Osteocyte (in vitro differentiated cells): ENCODE data around the gene USP31. TPM values are rescaled to one million over a fixed set of nuclear protein-coding genes. Genes with fewer than 3 reads are reported as not detected.

Source experiments
- DNase-seq: peaks from one replicate; pipeline ENCODE4 v3.0.0; 2021; ENCODE audit warnings: mixed read lengths; ENCODE audit not compliant: unreplicated experiment; ENCODE audit errors: extremely low spot score
- H3K27ac Mint-ChIP-seq: one replicate; pipeline ENCODE4 v1.8.0; 2021; ENCODE audit warnings: mild to moderate bottlenecking, mixed read lengths; ENCODE audit not compliant: unreplicated experiment
- H3K27me3 Mint-ChIP-seq: one replicate; pipeline ENCODE4 v1.8.0; 2021; ENCODE audit warnings: mixed read lengths; ENCODE audit not compliant: unreplicated experiment
- H3K36me3 Mint-ChIP-seq: one replicate; pipeline ENCODE4 v1.8.0; 2021; ENCODE audit warnings: mixed read lengths; ENCODE audit not compliant: unreplicated experiment
- H3K4me1 Mint-ChIP-seq: one replicate; pipeline ENCODE4 v1.8.0; 2021; ENCODE audit warnings: mixed read lengths; ENCODE audit not compliant: unreplicated experiment
- H3K4me3 Mint-ChIP-seq: one replicate; pipeline ENCODE4 v1.8.0; 2021; ENCODE audit warnings: mild to moderate bottlenecking, moderate library complexity, mixed read lengths; ENCODE audit not compliant: unreplicated experiment
- H3K9me3 Mint-ChIP-seq: one replicate; pipeline ENCODE4 v1.8.0; 2021; ENCODE audit warnings: mixed read lengths; ENCODE audit not compliant: unreplicated experiment
- CTCF ChIP-seq: fragments of 200-600 bp; sonication (generic); IDR thresholded peaks from 2 replicates; pipeline ENCODE4 v1.5.0; 2021; ENCODE audit warnings: antibody characterized with exemption, mild to moderate bottlenecking, moderate library complexity
- total RNA-seq: library from RNA; stranded (reverse); gene quantifications from 2 replicates; pipeline ENCODE4 v1.2.1, GENCODE V29; 2021

The USP31 gene
- total RNA-seq, 1 donor from 2014 or later: 7.9 TPM

- Mint-ChIP-seq H3K4me3 (no peak overlapping the region), H3K27ac (peak overlapping the region; percentile 23), H3K36me3 (peaks cover 4% of the 10 kb centered on the region), H3K27me3 (no peaks in the 10 kb centered on the region), H3K4me1 (peaks cover 22% of the 10 kb centered on the region), H3K9me3 (peaks cover 11% of the 10 kb centered on the region)
- no peak for TF ChIP-seq CTCF
- DNase-seq: no peak
These were observed 18.2 kb downstream of the USP31 start for GRCh38 chr16:23131036-23131435.

- DNase-seq: no peak
- no peak overlapping the region for H3K27ac Mint-ChIP-seq
- H3K4me1 Mint-ChIP-seq: peaks cover 32% of the 10 kb centered on the region
- H3K36me3 Mint-ChIP-seq: no peaks in the 10 kb centered on the region
- H3K4me3 Mint-ChIP-seq: no peak overlapping the region
- no peaks in the 10 kb centered on the region for H3K27me3 Mint-ChIP-seq
- no peaks in the 10 kb centered on the region for H3K9me3 Mint-ChIP-seq
- TF ChIP-seq CTCF: no peak
These were observed 19.6 kb downstream of the USP31 start for GRCh38 chr16:23129686-23130085.

GRCh38 chr16:23128056-23128455 is 21.2 kb downstream of the USP31 start:
- no peak for TF ChIP-seq CTCF
- H3K4me3 Mint-ChIP-seq: no peak overlapping the region
- H3K36me3 Mint-ChIP-seq: no peaks in the 10 kb centered on the region
- no peak overlapping the region for H3K27ac Mint-ChIP-seq
- H3K4me1 Mint-ChIP-seq: peaks cover 38% of the 10 kb centered on the region
- no peak for DNase-seq
- H3K27me3 Mint-ChIP-seq: no peaks in the 10 kb centered on the region
- no peaks in the 10 kb centered on the region for H3K9me3 Mint-ChIP-seq

GRCh38 chr16:23125277-23125676 is 24.0 kb downstream of the USP31 start:
- Mint-ChIP-seq H3K4me1 (peaks cover 22% of the 10 kb centered on the region), H3K9me3 (no peaks in the 10 kb centered on the region), H3K36me3 (no peaks in the 10 kb centered on the region), H3K27ac (peak overlapping the region; percentile 27), H3K27me3 (no peaks in the 10 kb centered on the region), H3K4me3 (no peak overlapping the region)
- no peak for TF ChIP-seq CTCF
- DNase-seq: no peak

GRCh38 chr16:23124315-23124714 is 24.9 kb downstream of the USP31 start:
- Mint-ChIP-seq H3K27ac (peak overlapping the region; percentile 53), H3K4me3 (no peak overlapping the region)
- DNase-seq: no peak

More at GRCh38 chr16:23124315-23124714, 24.9 kb downstream of the USP31 start:
- H3K27me3 Mint-ChIP-seq: no peaks in the 10 kb centered on the region
- TF ChIP-seq CTCF: no peak
- H3K36me3 Mint-ChIP-seq: no peaks in the 10 kb centered on the region
- peaks cover 30% of the 10 kb centered on the region for H3K4me1 Mint-ChIP-seq
- H3K9me3 Mint-ChIP-seq: no peaks in the 10 kb centered on the region
